Omental fat pad (tissue), 4 donors: ENCODE results near the gene PTGR2. TPM values are rescaled to one million over a fixed set of nuclear protein-coding genes. Genes with fewer than 3 reads are reported as not detected.

Source experiments
- ATAC-seq: fragments of 150-250 bp; one replicate; pipeline ENCODE4 v1.9.1; 2016; ENCODE audit warnings: mild to moderate bottlenecking, moderate library complexity; ENCODE audit not compliant: low FRiP score
- DNase-seq: peaks from one replicate; pipeline ENCODE4 v3.0.0-alpha.2; 2019; ENCODE audit warnings: low spot score
- CTCF ChIP-seq, 3 donors: fragments of 450-650 bp; IDR thresholded peaks; one replicate each; pipeline ENCODE4 v1.5.1; 2016 to 2017; ENCODE audit warnings: antibody characterized with exemption in 3 of 3, mild to moderate bottlenecking in 3 of 3, moderate library complexity in 2 of 3
- total RNA-seq, 4 donors: library from RNA; depleted of rRNA; stranded (reverse); fragments of >200 nt; gene quantifications; one replicate each; pipeline ENCODE4 v1.1.0, GENCODE V29; 2016

The PTGR2 gene
- total RNA-seq: 10 to 100 TPM in 1 of 4 donors, 1 to 10 TPM in 3; 3.8 to 10.7 (median 4.9) TPM

DNA sequence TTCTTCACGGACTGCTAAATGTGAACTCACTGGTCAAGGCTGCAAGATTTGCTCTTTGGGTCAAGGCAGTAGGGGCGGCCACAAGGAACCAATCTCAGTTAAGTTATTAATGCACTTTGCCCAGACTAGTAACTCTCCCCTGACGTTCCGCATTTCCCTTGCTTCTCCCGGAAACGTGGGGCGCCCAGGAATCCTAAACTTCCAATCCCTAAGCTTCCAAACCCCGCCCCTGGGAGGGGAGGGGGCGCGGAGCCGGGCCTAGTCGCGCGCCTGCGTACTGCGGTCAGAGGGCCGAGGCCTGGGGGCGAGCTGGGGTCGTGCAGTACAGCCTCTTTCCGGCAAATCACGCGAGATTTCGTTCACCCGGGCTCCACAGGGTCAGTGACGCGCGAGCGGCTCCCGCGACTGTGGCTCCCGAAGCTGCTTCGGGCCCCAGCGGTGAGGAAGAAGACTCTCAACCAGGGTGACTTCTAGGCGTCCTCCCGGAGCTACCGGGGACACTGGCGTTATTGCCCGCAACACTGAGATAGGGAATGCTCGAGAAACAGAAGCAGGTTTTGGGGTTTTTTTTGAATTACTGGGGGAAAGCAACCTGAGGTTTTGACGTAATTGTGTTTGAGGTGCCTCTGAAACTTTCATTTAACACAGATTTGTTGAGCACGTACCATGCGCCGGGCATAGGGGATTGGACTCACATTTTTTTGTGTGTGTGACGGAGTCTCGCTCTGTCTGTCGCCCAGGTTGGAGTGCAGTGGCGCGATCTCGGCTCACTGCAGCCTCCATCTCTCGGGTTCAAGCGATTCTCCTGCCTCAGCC, at the start of gene PTGR2:
Gene PTGR2, plus strand, starts transcription at position 265 of the 816 bp plus-strand sequence. CDS start 7,032 bp downstream, outside the sequence.
- DNase-seq (peak; percentile 92), ATAC-seq (peak; percentile 97)
- TF ChIP-seq CTCF (IDR thresholded peaks at IDR 0.05): no peak

- ATAC-seq (no peak), DNase-seq (no peak)
- TF ChIP-seq CTCF (IDR thresholded peaks at IDR 0.05): no peak
These were observed 49.0 kb upstream of the PTGR2 start for GRCh38 chr14:73802431-73803188.

DNA sequence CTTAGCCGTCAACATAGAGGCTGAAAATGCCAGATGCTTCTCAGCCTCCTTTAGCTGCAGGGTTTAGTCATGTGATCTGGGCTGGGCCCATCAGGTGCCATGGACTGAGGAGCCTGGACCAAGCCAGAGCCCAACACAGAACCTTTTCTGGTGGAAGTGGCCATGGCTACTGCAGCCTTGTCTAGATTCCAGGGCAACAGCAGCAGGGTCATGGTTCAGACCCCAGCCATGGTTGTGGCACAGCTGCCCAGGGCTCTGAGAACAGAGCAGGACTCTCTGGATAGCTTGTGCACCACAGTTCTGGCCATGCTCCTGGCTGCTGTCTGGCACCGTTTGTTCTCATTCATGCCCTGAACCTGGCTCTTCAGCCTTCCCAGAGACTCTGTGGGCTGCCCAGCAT, 47.0 kb upstream of the PTGR2 start:
- ATAC-seq (no peak), DNase-seq (no peak)
- no peak for TF ChIP-seq CTCF (IDR thresholded peaks at IDR 0.05)

- DNase-seq (no peak), ATAC-seq (no peak)
- TF ChIP-seq CTCF (IDR thresholded peaks at IDR 0.05): no peak
These were observed 44.2 kb upstream of the PTGR2 start for GRCh38 chr14:73807457-73807856.

DNA sequence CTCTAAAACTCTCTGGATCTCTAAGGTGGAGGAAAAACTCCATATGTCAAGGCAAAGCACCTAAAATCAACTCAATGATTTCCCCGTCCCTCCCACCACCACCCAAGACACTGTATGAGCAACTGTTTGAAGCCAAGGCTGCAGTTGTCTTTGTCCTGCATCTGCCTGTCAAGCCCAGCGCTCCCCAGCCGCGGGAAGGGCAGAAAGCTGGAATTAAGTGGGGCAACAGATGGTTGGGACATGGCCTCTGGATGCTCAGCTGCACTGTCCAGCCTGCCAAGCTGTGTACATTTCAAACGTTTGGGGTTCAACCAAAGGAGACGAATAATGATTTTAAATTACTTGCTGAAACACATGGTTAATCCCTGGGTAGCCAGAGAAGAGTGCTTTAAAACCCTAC, 42.2 kb upstream of the PTGR2 start:
- TF ChIP-seq CTCF (IDR thresholded peaks at IDR 0.05): no peak
- DNase-seq (no peak), ATAC-seq (no peak)

DNA sequence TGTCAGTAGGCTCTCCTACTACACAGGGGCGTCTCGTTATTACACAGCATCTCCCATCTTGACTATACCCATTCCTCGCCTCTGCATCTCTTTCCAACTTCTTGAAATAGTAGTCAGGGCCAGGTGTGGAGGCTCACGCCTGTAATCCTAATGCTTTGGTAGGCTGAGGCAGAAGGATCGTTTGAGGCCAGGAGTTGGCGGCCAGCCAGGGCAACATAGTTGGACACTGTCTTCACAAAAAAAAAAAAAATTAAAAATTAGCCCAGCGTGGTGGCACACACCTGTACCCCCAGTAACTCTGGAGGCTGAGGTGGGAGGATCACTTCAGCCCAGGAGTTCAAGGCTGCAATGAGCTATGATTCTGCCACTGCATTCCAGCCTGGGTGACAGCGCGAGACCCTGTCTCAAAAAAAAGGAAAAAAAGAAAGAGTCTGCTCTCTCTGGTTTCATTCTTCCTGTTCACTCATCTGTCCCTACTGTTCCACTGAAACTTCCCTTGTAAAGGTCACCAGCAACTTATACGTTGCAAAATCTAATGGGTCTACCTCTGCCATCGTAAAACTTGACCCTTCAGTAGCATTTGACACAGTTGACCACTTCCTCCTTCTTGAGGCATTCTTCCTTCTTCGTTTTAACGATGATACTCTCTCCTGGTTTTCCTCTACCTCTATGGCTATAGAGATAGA, 41.0 kb upstream of the PTGR2 start:
- no peak for ATAC-seq
- no peak for DNase-seq
- no peak for TF ChIP-seq CTCF (IDR thresholded peaks at IDR 0.05)
